Activated B cell treated with CpG ODN at 0.5 μM for 24 hours (primary cell): Measurements from ENCODE around the gene HSF2. TPM values are rescaled to one million over a fixed set of nuclear protein-coding genes. Genes with fewer than 3 reads are reported as not detected.

Experiments used
- ATAC-seq: fragments of 200-7000 bp; cut with Tn5 transposase; one replicate; pipeline ENCODE4 v1.10.0; 2021; ENCODE audit warnings: low read depth, mild to moderate bottlenecking, moderate library complexity
- CTCF ChIA-PET: fragments of 350-600 bp; sonication (Branson Sonifier 250); formaldehyde crosslinking; loops from one replicate; lab custom pipeline; 2021; ENCODE audit warnings: antibody characterized with exemption; lab: Charles Lee
- POLR2A ChIA-PET: fragments of 350-600 bp; sonication (Branson Sonifier 250); formaldehyde crosslinking; loops from one replicate; lab custom pipeline; 2021; ENCODE audit warnings: antibody characterized with exemption; lab: Charles Lee
- DNase-seq: peaks from one replicate; pipeline ENCODE4 v3.0.0; 2022
- H3K27ac Mint-ChIP-seq: one replicate; pipeline ENCODE4 v1.8.0; 2020; ENCODE audit warnings: mixed read lengths
- H3K27me3 Mint-ChIP-seq: one replicate; pipeline ENCODE4 v1.8.0; 2021; ENCODE audit warnings: mixed read lengths
- H3K36me3 Mint-ChIP-seq: one replicate; pipeline ENCODE4 v1.8.0; 2021; ENCODE audit warnings: low read depth, mixed read lengths
- H3K4me1 Mint-ChIP-seq: one replicate; pipeline ENCODE4 v1.8.0; 2021; ENCODE audit warnings: mixed read lengths
- H3K4me3 Mint-ChIP-seq: one replicate; pipeline ENCODE4 v1.8.0; 2020; ENCODE audit warnings: mild to moderate bottlenecking, mixed read lengths
- H3K9me3 Mint-ChIP-seq: one replicate; pipeline ENCODE4 v1.8.0; 2020; ENCODE audit warnings: mixed read lengths
- intact Hi-C: fragments of 100-400 bp; cut with micrococcal nuclease; formaldehyde crosslinking; loops from one replicate; pipeline ENCODE4 v1.15.1; 2024
- total RNA-seq: library from RNA; stranded (reverse); gene quantifications from 2 replicates; pipeline ENCODE4 v1.2.3, GENCODE V29; 2022
- TF ChIP-seq, protein P1 (sequence below): fragments of 200-600 bp; IDR thresholded peaks from one replicate; pipeline ENCODE4 v1.8.0; 2022; ENCODE audit warnings: antibody characterized with exemption, mild to moderate bottlenecking

Gene HSF2
- total RNA-seq, 1 donor from 2014 or later = 9.0 TPM

DNA sequence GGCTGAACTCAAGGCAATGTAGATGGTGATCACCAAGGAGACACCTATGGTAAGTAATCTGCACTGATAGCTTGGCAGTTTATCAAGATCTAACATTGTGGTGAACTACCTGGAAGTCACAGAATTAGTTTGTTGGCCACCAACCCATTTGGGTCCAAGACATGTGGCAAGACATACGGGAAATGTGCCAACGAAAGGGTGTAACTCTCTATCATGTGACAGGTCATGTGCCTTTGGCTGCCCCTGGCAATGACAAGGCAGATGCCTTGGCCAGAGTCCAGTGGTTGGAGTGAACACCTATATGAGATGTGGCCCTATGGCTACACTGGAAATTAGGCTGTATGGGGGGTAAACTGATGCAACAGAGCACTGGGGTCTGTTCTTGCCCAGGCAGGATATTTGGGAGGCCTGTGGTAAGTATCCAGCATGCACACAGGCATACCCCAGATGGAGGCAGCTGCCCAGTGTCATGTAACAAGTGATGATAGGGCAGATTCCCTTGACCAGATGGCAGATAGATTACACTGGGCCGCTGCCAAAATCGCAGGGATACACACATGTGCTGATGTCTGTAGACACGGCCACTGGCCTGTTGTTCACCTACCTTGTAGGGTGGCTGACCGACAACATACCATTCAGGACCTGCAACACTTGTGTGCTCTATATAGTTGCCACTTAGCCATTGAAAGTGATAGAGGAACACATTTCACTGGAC is 35.5 kb upstream of the HSF2 start:
- Mint-ChIP-seq H3K27ac (no peak overlapping the region), H3K27me3 (peaks cover 5% of the 10 kb centered on the region), H3K9me3 (no peaks in the 10 kb centered on the region), H3K4me3 (no peak overlapping the region), H3K36me3 (no peaks in the 10 kb centered on the region), H3K4me1 (no peaks in the 10 kb centered on the region)
- intact Hi-C loops = no loop called here
- ChIA-PET CTCF (no interaction called here), POLR2A (no interaction called here)
- DNase-seq = no peak
- no peak for ATAC-seq
- TF ChIP-seq, protein P1, sequence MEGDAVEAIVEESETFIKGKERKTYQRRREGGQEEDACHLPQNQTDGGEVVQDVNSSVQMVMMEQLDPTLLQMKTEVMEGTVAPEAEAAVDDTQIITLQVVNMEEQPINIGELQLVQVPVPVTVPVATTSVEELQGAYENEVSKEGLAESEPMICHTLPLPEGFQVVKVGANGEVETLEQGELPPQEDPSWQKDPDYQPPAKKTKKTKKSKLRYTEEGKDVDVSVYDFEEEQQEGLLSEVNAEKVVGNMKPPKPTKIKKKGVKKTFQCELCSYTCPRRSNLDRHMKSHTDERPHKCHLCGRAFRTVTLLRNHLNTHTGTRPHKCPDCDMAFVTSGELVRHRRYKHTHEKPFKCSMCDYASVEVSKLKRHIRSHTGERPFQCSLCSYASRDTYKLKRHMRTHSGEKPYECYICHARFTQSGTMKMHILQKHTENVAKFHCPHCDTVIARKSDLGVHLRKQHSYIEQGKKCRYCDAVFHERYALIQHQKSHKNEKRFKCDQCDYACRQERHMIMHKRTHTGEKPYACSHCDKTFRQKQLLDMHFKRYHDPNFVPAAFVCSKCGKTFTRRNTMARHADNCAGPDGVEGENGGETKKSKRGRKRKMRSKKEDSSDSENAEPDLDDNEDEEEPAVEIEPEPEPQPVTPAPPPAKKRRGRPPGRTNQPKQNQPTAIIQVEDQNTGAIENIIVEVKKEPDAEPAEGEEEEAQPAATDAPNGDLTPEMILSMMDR = no peak

DNA sequence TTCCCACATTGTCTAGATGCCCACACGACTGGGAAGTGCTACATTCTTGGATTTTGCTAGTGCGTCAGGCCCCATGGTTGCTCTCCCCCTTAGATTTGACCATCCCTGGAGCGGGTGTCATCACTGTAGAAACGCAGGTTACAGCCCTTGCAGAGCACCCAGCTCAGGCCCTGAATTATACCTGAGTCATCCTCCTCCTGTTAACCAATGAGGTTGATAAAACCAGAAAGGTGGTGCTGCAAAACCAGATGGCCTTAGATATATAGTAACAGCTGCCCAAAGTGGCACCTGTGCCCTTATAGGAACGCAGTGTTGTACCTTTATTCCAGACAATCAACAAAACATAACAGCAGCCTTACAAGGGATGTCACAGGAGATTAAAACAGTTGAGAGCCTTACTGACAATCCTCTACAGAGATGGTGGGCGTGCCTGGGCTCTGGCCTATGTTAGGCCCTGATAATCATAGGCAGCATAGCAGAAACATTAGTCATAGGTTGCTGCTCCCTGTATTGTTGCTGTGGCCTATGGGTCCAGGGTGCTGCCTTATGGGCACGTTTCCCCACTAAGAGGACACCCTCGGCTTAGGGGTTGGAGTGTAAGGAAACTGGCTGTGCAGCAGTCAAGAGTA is 33.6 kb upstream of the HSF2 start:
- Mint-ChIP-seq H3K4me3 (no peak overlapping the region), H3K27ac (no peak overlapping the region), H3K9me3 (no peaks in the 10 kb centered on the region), H3K4me1 (no peaks in the 10 kb centered on the region), H3K27me3 (peaks cover 5% of the 10 kb centered on the region), H3K36me3 (no peaks in the 10 kb centered on the region)
- DNase-seq = no peak
- POLR2A ChIA-PET = no interaction called here
- intact Hi-C loops = no loop called here
- TF ChIP-seq, protein P1 = no peak
- CTCF ChIA-PET = no interaction called here
- no peak for ATAC-seq

DNA sequence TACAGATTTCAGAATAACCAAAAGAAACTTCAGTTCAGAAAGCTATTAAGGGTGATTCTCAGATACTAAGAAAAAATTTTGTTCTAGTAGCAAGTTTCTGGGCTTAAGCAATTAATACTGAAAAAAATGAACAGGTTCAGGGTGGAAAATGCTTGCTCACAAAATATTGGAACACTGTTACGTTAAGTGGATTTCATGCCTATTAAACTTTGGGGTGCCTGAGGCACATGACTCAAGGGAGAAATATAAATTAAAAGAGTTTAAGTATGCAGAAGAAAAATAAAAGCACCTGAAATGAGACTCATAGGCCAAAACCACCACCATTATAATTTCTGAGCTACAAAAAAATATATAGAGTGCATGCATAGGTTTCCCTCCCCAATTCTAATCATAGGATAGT is 32.3 kb upstream of the HSF2 start:
- TF ChIP-seq, protein P1 = no peak
- Mint-ChIP-seq H3K27me3 (peaks cover 5% of the 10 kb centered on the region), H3K4me1 (no peaks in the 10 kb centered on the region), H3K36me3 (no peaks in the 10 kb centered on the region), H3K4me3 (no peak overlapping the region), H3K27ac (no peak overlapping the region), H3K9me3 (no peaks in the 10 kb centered on the region)
- intact Hi-C loops = no loop called here
- ATAC-seq (no peak), DNase-seq (no peak)
- ChIA-PET CTCF (interaction anchor here (1.4 kb wide), 1 partner anchor 163 kb away, joined by 3 read pairs; no protein-coding TSS in a partner anchor), POLR2A (no interaction called here)

DNA sequence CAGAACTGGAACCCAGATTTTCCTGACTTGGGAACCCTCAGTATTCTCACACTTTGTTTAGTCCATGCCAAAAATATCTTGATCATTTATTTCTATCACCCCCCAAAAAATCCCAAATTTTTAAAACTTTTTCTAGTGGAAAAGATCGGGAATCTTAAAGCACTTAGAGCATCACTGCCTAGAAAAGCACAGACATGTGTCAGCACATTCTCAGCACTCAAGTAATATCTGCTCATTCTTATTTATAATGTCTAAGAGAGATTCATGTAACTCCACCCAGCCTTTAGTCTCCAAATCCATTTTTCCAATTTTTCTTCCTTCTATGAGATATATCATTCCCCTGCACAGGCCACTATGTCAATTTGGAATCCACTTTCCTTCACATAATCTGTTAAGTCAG is 29.9 kb upstream of the HSF2 start:
- Mint-ChIP-seq H3K4me3 (no peak overlapping the region), H3K27ac (no peak overlapping the region), H3K4me1 (no peaks in the 10 kb centered on the region), H3K27me3 (peaks cover 13% of the 10 kb centered on the region), H3K9me3 (no peaks in the 10 kb centered on the region), H3K36me3 (no peaks in the 10 kb centered on the region)
- CTCF ChIA-PET = no interaction called here
- POLR2A ChIA-PET = no interaction called here
- TF ChIP-seq, protein P1 = no peak
- DNase-seq (no peak), ATAC-seq (no peak)
- intact Hi-C loops = no loop called here

DNA sequence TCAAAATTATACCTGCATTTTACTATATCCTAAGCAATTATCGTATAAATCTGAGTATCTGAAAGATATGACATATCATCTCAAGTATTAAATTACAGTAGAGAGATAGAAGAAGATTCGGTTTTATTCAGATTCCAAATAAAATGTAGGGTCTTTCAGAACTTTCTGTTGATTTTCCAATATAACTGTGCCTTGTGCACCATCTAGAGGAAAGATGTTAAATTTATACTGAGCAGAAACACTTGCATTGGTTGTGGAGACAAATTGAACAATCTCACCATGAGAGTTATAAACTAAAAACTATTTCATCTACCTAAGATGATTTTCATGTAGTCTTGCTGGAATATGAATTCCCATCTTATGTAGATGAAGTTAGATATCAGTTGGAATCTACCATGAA is 26.8 kb upstream of the HSF2 start:
- TF ChIP-seq, protein P1 = no peak
- CTCF ChIA-PET = no interaction called here
- Mint-ChIP-seq H3K27me3 (peaks cover 17% of the 10 kb centered on the region), H3K9me3 (no peaks in the 10 kb centered on the region), H3K36me3 (no peaks in the 10 kb centered on the region), H3K27ac (no peak overlapping the region), H3K4me1 (peaks cover 4% of the 10 kb centered on the region), H3K4me3 (no peak overlapping the region)
- intact Hi-C loops = no loop called here
- POLR2A ChIA-PET = no interaction called here
- ATAC-seq (no peak), DNase-seq (no peak)
